IPS-18a (cell line): ENCODE data around the gene KLHL10.

Experiments used
- H3K27ac ChIP-seq: one replicate; pipeline ENCODE4 v1.5.1; 2013; ENCODE audit warnings: low read length
- H3K27me3 ChIP-seq: one replicate; pipeline ENCODE4 v1.6.1; 2013; ENCODE audit warnings: mild to moderate bottlenecking, low read length; ENCODE audit not compliant: control insufficient read depth, insufficient read depth
- H3K36me3 ChIP-seq: one replicate; pipeline ENCODE4 v1.6.1; 2013; ENCODE audit warnings: low read depth, low read length; ENCODE audit not compliant: control insufficient read depth
- H3K4me1 ChIP-seq: one replicate; pipeline ENCODE4 v1.6.1; 2013; ENCODE audit warnings: low read depth, low read length; ENCODE audit not compliant: control insufficient read depth
- H3K4me3 ChIP-seq: one replicate; pipeline ENCODE4 v1.5.1; 2013; ENCODE audit warnings: low read length
- H3K9ac ChIP-seq: one replicate; pipeline ENCODE4 v1.6.1; 2013; ENCODE audit warnings: mild to moderate bottlenecking, low read length, moderate library complexity
- H3K9me3 ChIP-seq: one replicate; pipeline ENCODE4 v1.6.1; 2013; ENCODE audit warnings: low read depth, low read length; ENCODE audit not compliant: control insufficient read depth

KLHL10 gene

GRCh38 chr17:41803049-41804020, 34.3 kb upstream of the KLHL10 start:
- Histone ChIP-seq H3K4me3 (no peak overlapping the region), H3K4me1 (peaks cover 12% of the 10 kb centered on the region), H3K27me3 (no peaks in the 10 kb centered on the region), H3K36me3 (no peaks in the 10 kb centered on the region), H3K9ac (no peak overlapping the region), H3K27ac (no peak overlapping the region), H3K9me3 (no peaks in the 10 kb centered on the region)

GRCh38 chr17:41806685-41807445, 30.8 kb upstream of the KLHL10 start:
- Histone ChIP-seq H3K36me3 (no peaks in the 10 kb centered on the region), H3K4me1 (peaks cover 5% of the 10 kb centered on the region), H3K9ac (no peak overlapping the region), H3K4me3 (no peak overlapping the region), H3K9me3 (no peaks in the 10 kb centered on the region), H3K27ac (no peak overlapping the region), H3K27me3 (peaks cover 7% of the 10 kb centered on the region)

DNA sequence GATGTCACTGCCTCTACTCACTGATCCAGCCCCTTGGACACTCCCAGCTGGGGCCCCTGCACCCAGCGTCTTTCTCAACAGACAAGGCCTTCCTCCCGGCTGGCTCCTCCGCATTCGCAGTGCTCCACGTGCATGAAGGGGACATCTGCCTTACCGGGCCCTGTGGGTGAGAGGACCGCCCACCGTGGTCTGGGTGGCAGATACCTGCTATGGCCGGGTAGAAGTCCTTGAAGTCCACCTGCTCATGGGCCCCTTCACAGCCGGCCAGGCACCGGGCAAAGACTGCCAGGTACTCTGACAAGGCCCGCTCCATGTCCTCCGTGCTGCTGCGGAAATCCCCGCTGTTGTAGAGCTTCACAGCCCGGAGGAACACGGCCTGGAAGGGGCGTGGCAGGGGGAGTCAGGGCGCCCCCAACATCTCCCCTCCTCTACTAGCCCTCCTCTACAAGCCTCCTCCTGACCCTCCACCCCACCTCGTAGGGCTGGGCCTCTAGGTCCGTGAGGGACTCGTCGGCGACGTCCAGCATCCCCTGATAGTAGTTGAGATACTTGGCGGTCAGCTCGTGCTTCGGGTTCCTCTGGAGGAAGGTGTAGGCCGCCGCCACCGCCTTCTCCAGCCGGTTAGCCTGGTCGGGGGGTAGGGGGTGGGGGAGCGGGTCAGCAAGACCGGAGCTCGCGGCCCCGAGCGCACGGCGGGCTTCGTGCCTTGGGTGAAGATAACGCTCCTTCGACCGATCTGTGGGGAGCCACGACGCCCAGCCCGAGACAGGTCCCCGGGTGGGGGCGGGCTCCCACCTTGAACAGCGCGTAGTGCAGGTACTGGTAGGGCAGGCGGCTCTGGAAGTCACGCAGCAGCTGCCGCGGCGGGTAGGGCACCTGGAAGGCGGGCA, 26.7 kb upstream of the KLHL10 start:
- Histone ChIP-seq H3K27me3 (peaks cover 7% of the 10 kb centered on the region), H3K36me3 (no peaks in the 10 kb centered on the region), H3K27ac (no peak overlapping the region), H3K9ac (peak overlapping the region; percentile 87), H3K4me1 (peaks cover 5% of the 10 kb centered on the region), H3K9me3 (no peaks in the 10 kb centered on the region), H3K4me3 (peak overlapping the region; percentile 99)

- H3K9me3 ChIP-seq, result no peaks in the 10 kb centered on the region
- H3K9ac ChIP-seq, result peak within 1 kb of the TSS; percentile 87
- peak within 1 kb of the TSS; percentile 51 for H3K27ac ChIP-seq
- H3K27me3 ChIP-seq, result peaks cover 7% of the 10 kb centered on the region
- H3K36me3 ChIP-seq, result no peaks in the 10 kb centered on the region
- H3K4me1 ChIP-seq, result peaks cover 5% of the 10 kb centered on the region
- peak within 1 kb of the TSS; percentile 99 for H3K4me3 ChIP-seq
These were observed 25.9 kb upstream of the KLHL10 start, which contains the start of gene P3H4 for GRCh38 chr17:41811549-41812380. TSS of gene P3H4 (minus strand) at chr17:41811949. CDS start at chr17:41811915, 34 bp downstream.

GRCh38 chr17:41812381-41813151, 25.1 kb upstream of the KLHL10 start, which contains the start of gene FKBP10:
TSS of gene FKBP10 (plus strand) at chr17:41813004. CDS start at chr17:41813035, 31 bp downstream.
- no peaks in the 10 kb centered on the region for H3K9me3 ChIP-seq
- peak within 1 kb of the TSS; percentile 87 for H3K9ac ChIP-seq
- peak within 1 kb of the TSS; percentile 99 for H3K4me3 ChIP-seq
- H3K27me3 ChIP-seq, result peaks cover 7% of the 10 kb centered on the region
- no peaks in the 10 kb centered on the region for H3K36me3 ChIP-seq
- H3K27ac ChIP-seq, result peak within 1 kb of the TSS; percentile 51
- H3K4me1 ChIP-seq, result peaks cover 5% of the 10 kb centered on the region

DNA sequence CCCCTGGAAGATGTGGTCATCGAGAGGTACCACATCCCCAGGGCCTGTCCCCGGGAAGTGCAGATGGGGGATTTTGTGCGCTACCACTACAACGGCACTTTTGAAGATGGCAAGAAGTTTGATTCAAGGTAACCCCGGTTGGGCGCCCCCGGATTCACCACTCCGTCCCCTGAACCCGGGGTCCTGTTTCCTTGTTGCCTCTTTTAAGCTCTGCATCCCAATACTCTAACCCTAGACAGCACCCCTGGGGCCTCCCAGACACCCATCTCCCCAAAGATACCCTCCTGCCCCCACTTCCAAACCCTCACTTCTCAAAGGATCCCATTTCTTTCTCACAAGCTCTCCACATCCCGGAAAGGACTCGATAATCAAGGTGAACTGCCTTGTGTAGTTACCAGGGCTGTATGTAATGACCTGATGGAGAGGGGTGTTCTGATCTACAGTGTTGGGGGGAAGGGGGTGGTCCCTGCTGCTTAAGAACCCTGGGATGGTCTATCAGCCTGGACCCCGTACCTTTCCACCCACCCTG, 24.4 kb upstream of the KLHL10 start:
- Histone ChIP-seq H3K27me3 (peaks cover 7% of the 10 kb centered on the region), H3K4me3 (peak overlapping the region; percentile 99), H3K36me3 (no peaks in the 10 kb centered on the region), H3K27ac (peak overlapping the region; percentile 51), H3K9ac (peak overlapping the region; percentile 87), H3K9me3 (no peaks in the 10 kb centered on the region), H3K4me1 (peaks cover 5% of the 10 kb centered on the region)

DNA sequence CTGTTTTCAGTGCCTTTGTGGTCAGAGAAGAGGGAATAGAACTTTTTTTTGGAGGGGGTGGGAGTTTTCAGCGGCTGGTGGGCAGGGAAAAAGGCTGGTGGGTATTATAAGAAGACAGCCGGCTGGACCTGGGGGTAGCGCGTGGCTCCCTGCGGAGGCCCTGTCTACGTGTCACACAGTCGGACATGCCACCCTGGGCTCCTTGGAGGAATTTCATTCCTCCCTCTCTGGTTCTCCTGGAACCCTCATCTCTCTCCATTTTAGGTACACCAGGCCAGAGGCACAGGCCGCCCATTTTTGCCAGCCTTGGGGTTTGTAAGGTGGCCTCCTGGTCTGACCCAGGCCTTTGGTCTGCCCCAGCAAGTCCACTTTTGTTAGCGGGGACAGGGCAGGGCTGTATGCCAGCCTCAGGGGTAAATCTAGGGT, 23.9 kb upstream of the KLHL10 start:
- H3K4me1 ChIP-seq, result peaks cover 5% of the 10 kb centered on the region
- peak overlapping the region; percentile 51 for H3K27ac ChIP-seq
- peak overlapping the region; percentile 99 for H3K4me3 ChIP-seq
- peak overlapping the region; percentile 87 for H3K9ac ChIP-seq
- H3K36me3 ChIP-seq, result no peaks in the 10 kb centered on the region
- H3K27me3 ChIP-seq, result peaks cover 7% of the 10 kb centered on the region
- no peaks in the 10 kb centered on the region for H3K9me3 ChIP-seq

GRCh38 chr17:41814195-41814594, 23.4 kb upstream of the KLHL10 start:
- Histone ChIP-seq H3K9me3 (no peaks in the 10 kb centered on the region), H3K9ac (no peak overlapping the region), H3K27ac (no peak overlapping the region), H3K4me1 (peaks cover 9% of the 10 kb centered on the region), H3K36me3 (no peaks in the 10 kb centered on the region), H3K27me3 (peaks cover 7% of the 10 kb centered on the region), H3K4me3 (peak overlapping the region; percentile 99)

DNA sequence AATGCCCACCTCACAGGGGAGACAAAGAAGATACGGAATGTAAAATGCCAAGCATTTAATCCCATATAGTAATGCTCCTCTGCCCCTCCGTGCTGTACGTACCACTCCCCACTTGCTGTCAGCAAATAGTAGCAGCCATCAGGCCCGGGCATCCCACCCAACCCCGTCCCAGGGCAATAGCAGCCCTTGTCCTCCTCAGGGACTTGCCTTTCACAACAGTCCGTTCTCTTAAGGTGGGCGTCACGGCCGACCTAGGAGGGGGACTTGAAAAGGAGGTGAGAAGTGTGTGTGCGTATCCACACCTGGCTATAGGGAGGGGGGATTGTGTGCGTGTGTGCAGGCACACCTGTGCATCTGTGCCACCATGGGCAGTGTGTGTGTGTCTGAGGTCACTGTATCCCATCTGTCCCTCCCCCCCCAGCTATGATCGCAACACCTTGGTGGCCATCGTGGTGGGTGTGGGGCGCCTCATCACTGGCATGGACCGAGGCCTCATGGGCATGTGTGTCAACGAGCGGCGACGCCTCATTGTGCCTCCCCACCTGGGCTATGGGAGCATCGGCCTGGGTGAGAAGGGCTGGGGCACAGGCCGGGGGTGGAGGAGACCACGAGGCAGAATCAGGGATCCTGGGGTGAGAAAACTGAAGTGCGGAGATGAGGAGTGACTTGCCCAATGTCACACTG, 20.8 kb upstream of the KLHL10 start:
- H3K9ac ChIP-seq, result no peak overlapping the region

More for the DNA sequence above, 20.8 kb upstream of the KLHL10 start:
- H3K27ac ChIP-seq, result no peak overlapping the region
- H3K4me3 ChIP-seq, result no peak overlapping the region
- H3K36me3 ChIP-seq, result peaks cover 3% of the 10 kb centered on the region
- H3K27me3 ChIP-seq, result no peaks in the 10 kb centered on the region
- H3K4me1 ChIP-seq, result peaks cover 10% of the 10 kb centered on the region
- H3K9me3 ChIP-seq, result no peaks in the 10 kb centered on the region
